Thymus (tissue), 11 donors: Measurements from ENCODE around the gene CRYBA1. TPM values are rescaled to one million over a fixed set of nuclear protein-coding genes. Genes with fewer than 3 reads are reported as not detected.
"Not testable (repeated sequence)": the region's sequence is repeated elsewhere in the genome, so short reads cannot be mapped to it uniquely, and the experiment has no call there.

Source experiments
- DNase-seq, 9 donors: peaks; one replicate each; pipeline ENCODE4 v3.0.0-alpha.2; 2013; ENCODE audit warnings: low spot score in 9 of 9, low read depth in 6 of 9, missing footprints in 1 of 9
- H3K27ac ChIP-seq, 2 donors: one replicate each; pipeline ENCODE4 v1.5.1; 2013; ENCODE audit warnings: control low read depth in 1 of 2, low read depth in 1 of 2, low read length in 1 of 2, mild to moderate bottlenecking in 1 of 2, moderate library complexity in 1 of 2
- H3K27me3 ChIP-seq, 2 donors: one replicate each; pipeline ENCODE4 v1.5.1; 2013; ENCODE audit warnings: low read length in 1 of 2; ENCODE audit not compliant: control insufficient read depth in 2 of 2, insufficient read depth in 1 of 2
- H3K36me3 ChIP-seq, 2 donors: one replicate each; pipeline ENCODE4 v1.5.1; 2013; ENCODE audit warnings: low read length in 1 of 2, mild to moderate bottlenecking in 1 of 2, moderate library complexity in 1 of 2; ENCODE audit not compliant: control insufficient read depth in 2 of 2, insufficient read depth in 2 of 2
- H3K4me1 ChIP-seq, 2 donors: one replicate each; pipeline ENCODE4 v1.5.1; 2013; ENCODE audit warnings: low read length in 2 of 2; ENCODE audit not compliant: control insufficient read depth in 2 of 2, insufficient read depth in 2 of 2
- H3K4me3 ChIP-seq, 2 donors: one replicate each; pipeline ENCODE4 v1.5.1; 2013; ENCODE audit warnings: low read length in 2 of 2, control low read depth in 1 of 2, mild to moderate bottlenecking in 1 of 2
- H3K9me3 ChIP-seq, 2 donors: one replicate each; pipeline ENCODE4 v1.5.1; 2013; ENCODE audit warnings: low read length in 1 of 2, mild to moderate bottlenecking in 1 of 2; ENCODE audit not compliant: control insufficient read depth in 2 of 2, insufficient read depth in 1 of 2
- WGBS: extraction: QIAGEN DNeasy Blood & Tissue Kit; methylation state at CpG from one replicate; pipeline ENCODE4 v1.1.7; 2013; 5-methylcytosine and 5-hydroxymethylcytosine counted together
- polyA plus RNA-seq: library from polyadenylated mRNA; stranded (reverse); fragments of 200-250 nt; gene quantifications from one replicate; pipeline ENCODE4 v1.2.3, GENCODE V29; 2013
- total RNA-seq: library from RNA; stranded (reverse); fragments of 120-200 nt; gene quantifications from one replicate; pipeline ENCODE4 v1.2.4, GENCODE V29; 2013
- donor health status: healthy.

The CRYBA1 gene
- total and polyA plus RNA-seq, 2 donors, result 0.34 to 0.38 TPM

GRCh38 chr17:29233301-29233700 lies 13.4 kb upstream of the CRYBA1 start:
- no peak overlapping the region for H3K27ac ChIP-seq
- H3K4me3 ChIP-seq, result no peak overlapping the region
- H3K27me3 ChIP-seq, result no peaks in the 10 kb centered on the region
- no peaks in the 10 kb centered on the region for H3K36me3 ChIP-seq
- no peak for DNase-seq
- H3K4me1 ChIP-seq, result no peaks in the 10 kb centered on the region
- H3K9me3 ChIP-seq, result no peaks in the 10 kb centered on the region
- WGBS, result 100% methylated on average over 1 of the region's 1 CpG

- DNase-seq, H3K9me3 ChIP-seq, H3K27me3 ChIP-seq, H3K36me3 ChIP-seq, H3K4me1 ChIP-seq, H3K4me3 ChIP-seq, H3K27ac ChIP-seq: not testable (repeated sequence)
- WGBS, result 99% methylated on average over 7 of the region's 7 CpGs
Observed at GRCh38 chr17:29234972-29235371, 11.7 kb upstream of the CRYBA1 start.

GRCh38 chr17:29235904-29236303 lies 10.8 kb upstream of the CRYBA1 start:
- H3K27ac ChIP-seq, result no peak overlapping the region
- no peaks in the 10 kb centered on the region for H3K36me3 ChIP-seq
- WGBS, result 100% methylated on average over 3 of the region's 3 CpGs
- H3K4me1 ChIP-seq, result no peaks in the 10 kb centered on the region
- DNase-seq, result no peak
- H3K9me3 ChIP-seq, result no peaks in the 10 kb centered on the region
- H3K4me3 ChIP-seq, result no peak overlapping the region
- no peaks in the 10 kb centered on the region for H3K27me3 ChIP-seq

GRCh38 chr17:29237476-29238132 lies 9.1 kb upstream of the CRYBA1 start:
- 99% methylated on average over 3 of the region's 3 CpGs for WGBS
- Histone ChIP-seq H3K4me3 (no peak overlapping the region), H3K4me1 (no peaks in the 10 kb centered on the region), H3K27ac (no peak overlapping the region), H3K27me3 (no peaks in the 10 kb centered on the region), H3K9me3 (no peaks in the 10 kb centered on the region), H3K36me3 (no peaks in the 10 kb centered on the region)
- no peak for DNase-seq

GRCh38 chr17:29238133-29238850 lies 8.4 kb upstream of the CRYBA1 start:
- Histone ChIP-seq H3K36me3 (no peaks in the 10 kb centered on the region), H3K27me3 (no peaks in the 10 kb centered on the region), H3K4me3 (no peak overlapping the region), H3K4me1 (no peaks in the 10 kb centered on the region), H3K27ac (no peak overlapping the region), H3K9me3 (no peaks in the 10 kb centered on the region)
- 96% methylated on average over 8 of the region's 8 CpGs for WGBS
- no peak for DNase-seq

- Histone ChIP-seq H3K27me3 (no peaks in the 10 kb centered on the region), H3K4me1 (no peaks in the 10 kb centered on the region), H3K27ac (no peak overlapping the region), H3K4me3 (no peak overlapping the region), H3K36me3 (no peaks in the 10 kb centered on the region), H3K9me3 (no peaks in the 10 kb centered on the region)
- 77% methylated on average over 2 of the region's 2 CpGs for WGBS
- DNase-seq, result no peak
Observed at GRCh38 chr17:29240477-29240876, 6.2 kb upstream of the CRYBA1 start.

- no peaks in the 10 kb centered on the region for H3K27me3 ChIP-seq
- no peak for DNase-seq
- no peaks in the 10 kb centered on the region for H3K36me3 ChIP-seq
- H3K27ac ChIP-seq, result no peak overlapping the region
- H3K4me3 ChIP-seq, result no peak overlapping the region
- no peaks in the 10 kb centered on the region for H3K9me3 ChIP-seq
- H3K4me1 ChIP-seq, result no peaks in the 10 kb centered on the region
- 97% methylated on average over 9 of the region's 9 CpGs for WGBS
Observed at GRCh38 chr17:29240968-29241963, 5.4 kb upstream of the CRYBA1 start.

- 98% methylated on average over 1 of the region's 1 CpG for WGBS
- no peaks in the 10 kb centered on the region for H3K9me3 ChIP-seq
- H3K27me3 ChIP-seq, result no peaks in the 10 kb centered on the region
- no peak overlapping the region for H3K4me3 ChIP-seq
- no peak overlapping the region for H3K27ac ChIP-seq
- no peaks in the 10 kb centered on the region for H3K4me1 ChIP-seq
- DNase-seq, result no peak
- H3K36me3 ChIP-seq, result no peaks in the 10 kb centered on the region
Observed at GRCh38 chr17:29242051-29242450, 4.6 kb upstream of the CRYBA1 start.

- Histone ChIP-seq H3K4me3 (no peak overlapping the region), H3K27ac (no peak overlapping the region), H3K4me1 (no peaks in the 10 kb centered on the region), H3K9me3 (no peaks in the 10 kb centered on the region), H3K27me3 (no peaks in the 10 kb centered on the region), H3K36me3 (no peaks in the 10 kb centered on the region)
- WGBS, result 96% methylated on average over 6 of the region's 6 CpGs
- no peak for DNase-seq
Observed at GRCh38 chr17:29242790-29243189, 3.9 kb upstream of the CRYBA1 start.
